CD14-positive monocyte (primary cell): ENCODE results near the gene SLC35F2. TPM values are rescaled to one million over a fixed set of nuclear protein-coding genes. Genes with fewer than 3 reads are reported as not detected.

Experiments used
- DNase-seq, 3 donors: peaks; one replicate each; pipeline ENCODE4 v3.0.0-alpha.2; 2011 to 2022
- H2AFZ ChIP-seq: 2 replicates; pipeline ENCODE4 v1.6.0; 2012; ENCODE audit warnings: mild to moderate bottlenecking, low read depth, low read length, inconsistent platforms; ENCODE audit not compliant: insufficient read depth, poor library complexity, severe bottlenecking
- H3K27ac ChIP-seq, 2 donors: 1 replicate in 1 of 2; 2 replicates in 1 of 2; pipeline ENCODE4 v1.5.1; 2012 to 2013; ENCODE audit warnings: low read length in 2 of 2, control low read depth in 1 of 2, inconsistent platforms in 1 of 2, low read depth in 1 of 2, mild to moderate bottlenecking in 1 of 2
- H3K27me3 ChIP-seq, 2 donors: one replicate each; pipeline versions ENCODE4 v1.6.0 to v1.6.1; 2011 to 2013; ENCODE audit warnings: low read length in 2 of 2; ENCODE audit not compliant: control insufficient read depth in 2 of 2, insufficient read depth in 2 of 2
- H3K36me3 ChIP-seq, 2 donors: replicated peaks in 1 of 2; 1 replicate in 1 of 2; 2 replicates in 1 of 2; pipeline versions ENCODE4 v1.5.1 to v1.6.1; 2012 to 2013; ENCODE audit warnings: low read length in 2 of 2, control low read depth in 1 of 2, inconsistent platforms in 1 of 2, mild to moderate bottlenecking in 1 of 2; ENCODE audit not compliant: insufficient read depth in 2 of 2, control insufficient read depth in 1 of 2
- H3K4me1 ChIP-seq, 2 donors: 1 replicate in 1 of 2; 2 replicates in 1 of 2; pipeline versions ENCODE4 v1.5.1 to v1.6.1; 2012 to 2013; ENCODE audit warnings: low read length in 2 of 2, control low read depth in 1 of 2, inconsistent platforms in 1 of 2, mild to moderate bottlenecking in 1 of 2, moderate library complexity in 1 of 2; ENCODE audit not compliant: insufficient read depth in 2 of 2, control insufficient read depth in 1 of 2
- H3K4me2 ChIP-seq: replicated peaks from 2 replicates; pipeline ENCODE3; 2012; ENCODE audit warnings: low read length, moderate library complexity, mild to moderate bottlenecking; ENCODE audit not compliant: poor library complexity, severe bottlenecking; ENCODE audit errors: extremely low read depth
- H3K4me3 ChIP-seq, 3 experiments: fragments of 200-600 bp in 1 of 3; sonication (generic) in 1 of 3; replicated peaks in 1 of 3; 1 replicate in 2 of 3; 2 replicates in 1 of 3; pipeline ENCODE4 v1.5.1; 2011 to 2013; ENCODE audit warnings: low read length in 3 of 3, mild to moderate bottlenecking in 3 of 3, control low read depth in 2 of 3, low read depth in 2 of 3, inconsistent platforms in 1 of 3, moderate library complexity in 1 of 3
- H3K79me2 ChIP-seq: 2 replicates; pipeline ENCODE4 v1.6.0; 2012; ENCODE audit warnings: mild to moderate bottlenecking, control low read depth, inconsistent platforms, low read length, moderate library complexity; ENCODE audit not compliant: insufficient read depth
- H3K9ac ChIP-seq: 2 replicates; pipeline ENCODE4 v1.6.0; 2017; ENCODE audit warnings: low read length, mild to moderate bottlenecking; ENCODE audit not compliant: insufficient read depth, poor library complexity, severe bottlenecking
- H3K9me3 ChIP-seq, 2 donors: replicated peaks in 1 of 2; 1 replicate in 1 of 2; 2 replicates in 1 of 2; pipeline versions ENCODE4 v1.5.1 to v1.6.1; 2012 to 2013; ENCODE audit warnings: low read length in 2 of 2, control low read depth in 1 of 2; ENCODE audit not compliant: control insufficient read depth in 1 of 2, insufficient read depth in 1 of 2
- H4K20me1 ChIP-seq: 2 replicates; pipeline ENCODE4 v1.6.0; 2012; ENCODE audit warnings: mild to moderate bottlenecking, low read length, control low read depth, moderate library complexity; ENCODE audit not compliant: insufficient read depth
- H3K27ac Mint-ChIP-seq, 7 donors: one replicate each; pipeline ENCODE4 v1.8.0; 2020; ENCODE audit warnings: mild to moderate bottlenecking in 7 of 7, mixed read lengths in 7 of 7, moderate library complexity in 6 of 7, inconsistent platforms in 2 of 7
- H3K27me3 Mint-ChIP-seq, 3 donors: one replicate each; pipeline ENCODE4 v1.8.0; 2021 to 2022; ENCODE audit warnings: low read depth in 3 of 3, mild to moderate bottlenecking in 3 of 3, mixed read lengths in 3 of 3, moderate library complexity in 3 of 3, inconsistent platforms in 1 of 3
- H3K36me3 Mint-ChIP-seq, 2 donors: one replicate each; pipeline ENCODE4 v1.8.0; 2020; ENCODE audit warnings: mixed read lengths in 2 of 2, inconsistent platforms in 1 of 2, mild to moderate bottlenecking in 1 of 2
- H3K4me1 Mint-ChIP-seq: one replicate; pipeline ENCODE4 v1.8.0; 2020; ENCODE audit warnings: mild to moderate bottlenecking, mixed read lengths
- H3K4me3 Mint-ChIP-seq, 2 donors: one replicate each; pipeline ENCODE4 v1.8.0; 2020; ENCODE audit warnings: mild to moderate bottlenecking in 2 of 2, mixed read lengths in 2 of 2, moderate library complexity in 1 of 2
- H3K9me3 Mint-ChIP-seq, 7 donors: one replicate each; pipeline ENCODE4 v1.8.0; 2020 to 2022; ENCODE audit warnings: mixed read lengths in 7 of 7, mild to moderate bottlenecking in 6 of 7, moderate library complexity in 6 of 7, inconsistent platforms in 2 of 7
- CTCF ChIP-seq: fragments of 200-600 bp; IDR thresholded peaks from one replicate; pipeline ENCODE4 v1.8.0; 2022; ENCODE audit warnings: antibody characterized with exemption, mild to moderate bottlenecking
- WGBS: methylation state at CpG from one replicate; pipeline ENCODE4 v1.1.5; 2013; ENCODE audit warnings: missing lambda C conversion rate; ENCODE audit not compliant: insufficient coverage; 5-methylcytosine and 5-hydroxymethylcytosine counted together
- intact Hi-C, 2 donors: fragments of 100-400 bp; cut with micrococcal nuclease; formaldehyde crosslinking; loops; one replicate each; pipeline versions ENCODE4 v1.15.0 to v1.15.1; 2023
- polyA plus RNA-seq, 3 donors: library from polyadenylated mRNA; depleted of rRNA in 1 of 3; unstranded in 2 of 3; stranded (reverse) in 1 of 3; fragments of 300-500 nt in 2 of 3; fragments of >200 nt in 1 of 3; fragmentation: Illumina TruSeq in 2 of 3; gene quantifications; 1 replicate in 2 of 3; 2 replicates in 1 of 3; pipeline ENCODE4 v1.2.3, GENCODE V29; 2012 to 2021

Gene SLC35F2
- polyA plus RNA-seq, 3 donors, result 0.24 to 0.25 TPM; not detected in 1

- no peak overlapping the region for H3K9ac ChIP-seq
- no peak overlapping the region for H3K4me3 ChIP-seq
- H3K27ac Mint-ChIP-seq, result no peak overlapping the region
- H4K20me1 ChIP-seq, result no peaks in the 10 kb centered on the region
- no peak for DNase-seq
- peaks cover 7 to 14% of the 10 kb centered on the region in 2 donors for H3K4me1 ChIP-seq
- intact Hi-C loops, result no loop called here
- H3K9me3 ChIP-seq, result no peaks in the 10 kb centered on the region
- no peak for TF ChIP-seq CTCF
- peaks cover 11% of the 10 kb centered on the region for H3K4me1 Mint-ChIP-seq
- H3K27me3 ChIP-seq, result peaks cover 17 to 23% of the 10 kb centered on the region in 2 donors
- H3K79me2 ChIP-seq, result no peaks in the 10 kb centered on the region
- H3K27me3 Mint-ChIP-seq, result peaks cover 21 to 30% (median 26%) of the 10 kb centered on the region in 3 donors
- H2AFZ ChIP-seq, result no peak overlapping the region
- H3K4me3 Mint-ChIP-seq, result no peak overlapping the region
- H3K36me3 Mint-ChIP-seq, result peaks cover 2 to 25% of the 10 kb centered on the region in 2 donors
- H3K9me3 Mint-ChIP-seq, result no peaks in the 10 kb centered on the region
- no peaks in the 10 kb centered on the region for H3K36me3 ChIP-seq
- H3K27ac ChIP-seq, result no peak overlapping the region
- no peak overlapping the region for H3K4me2 ChIP-seq
- WGBS, result no CpG with 5 or more reads among the region's 1 CpG
Observed at GRCh38 chr11:107801641-107802040, 56.9 kb downstream of the SLC35F2 start.

GRCh38 chr11:107799218-107799859, 59.2 kb downstream of the SLC35F2 start:
- Mint-ChIP-seq H3K27ac (no peak overlapping the region), H3K27me3 (peaks cover 19 to 24% (median 23%) of the 10 kb centered on the region in 3 donors)
- WGBS, result 85% methylated on average over 8 of the region's 12 CpGs

More at GRCh38 chr11:107799218-107799859, 59.2 kb downstream of the SLC35F2 start:
- H3K27me3 ChIP-seq, result peaks cover 15% of the 10 kb centered on the region in 2 donors
- Mint-ChIP-seq H3K4me3 (no peak overlapping the region), H3K36me3 (peaks cover 6 to 23% of the 10 kb centered on the region in 2 donors), H3K9me3 (peaks cover 4 to 8% (median 7%) of the 10 kb centered on the region in 7 donors), H3K4me1 (no peaks in the 10 kb centered on the region)
- no peak overlapping the region for H3K9ac ChIP-seq
- intact Hi-C loops, result loop anchor here in 1 of 2 donors (5.0 kb wide), 1 partner anchor 58 kb away; the partner anchor contains the start of gene SLC35F2
- peaks cover 0 to 7% of the 10 kb centered on the region in 2 donors for H3K9me3 ChIP-seq
- no peaks in the 10 kb centered on the region for H3K79me2 ChIP-seq
- peak; percentile 54 to 70 (median 63) for DNase-seq
- no peak overlapping the region for H3K27ac ChIP-seq
- H3K4me2 ChIP-seq, result no peak overlapping the region
- H3K36me3 ChIP-seq, result no peaks in the 10 kb centered on the region
- no peak overlapping the region for H2AFZ ChIP-seq
- peak; percentile 98 for TF ChIP-seq CTCF
- H3K4me3 ChIP-seq, result no peak overlapping the region
- no peaks in the 10 kb centered on the region for H4K20me1 ChIP-seq
- H3K4me1 ChIP-seq, result no peaks in the 10 kb centered on the region
